HFFc6 (cell line): ENCODE data around the gene PREX1. TPM values are rescaled to one million over a fixed set of nuclear protein-coding genes. Genes with fewer than 3 reads are reported as not detected.

Source experiments
- DNase-seq: peaks from one replicate; pipeline ENCODE4 v3.0.0-alpha.2; 2018
- H3K27ac Mint-ChIP-seq: 2 replicates; pipeline ENCODE4 v1.8.0; 2020; ENCODE audit warnings: mild to moderate bottlenecking, mixed read lengths
- H3K27me3 Mint-ChIP-seq: 2 replicates; pipeline ENCODE4 v1.8.0; 2021; ENCODE audit warnings: mild to moderate bottlenecking, moderate library complexity, mixed read lengths; ENCODE audit not compliant: insufficient read depth
- H3K36me3 Mint-ChIP-seq: 2 replicates; pipeline ENCODE4 v1.8.0; 2021; ENCODE audit warnings: low read depth, mixed read lengths
- H3K4me1 Mint-ChIP-seq: 2 replicates; pipeline ENCODE4 v1.8.0; 2020; ENCODE audit warnings: low read depth, mixed read lengths
- H3K4me3 Mint-ChIP-seq: 2 replicates; pipeline ENCODE4 v1.8.0; 2020; ENCODE audit warnings: mild to moderate bottlenecking, moderate library complexity, mixed read lengths
- H3K9me3 Mint-ChIP-seq: 2 replicates; pipeline ENCODE4 v1.8.0; 2020; ENCODE audit warnings: mild to moderate bottlenecking, mixed read lengths
- total RNA-seq, 6 experiments: library from RNA; stranded (reverse); fragmentation: NEBNext Ultra II Directional; extraction: Animal tissue kit (Norgen Biotek cat#: 25700); gene quantifications; 2 replicates in 1 of 6; 3 replicates in 5 of 6; pipeline ENCODE4 v1.2.3, GENCODE V29; 2021
- TF ChIP-seq, protein P1 (sequence below): fragments of 200-600 bp; sonication (generic); IDR thresholded peaks from 2 replicates; pipeline ENCODE4 v1.5.0; 2021; ENCODE audit warnings: antibody characterized with exemption, mild to moderate bottlenecking

PREX1 gene
- total RNA-seq, 6 experiments from 2014 or later: 1.8 to 4.1 (median 2.8) TPM

DNA sequence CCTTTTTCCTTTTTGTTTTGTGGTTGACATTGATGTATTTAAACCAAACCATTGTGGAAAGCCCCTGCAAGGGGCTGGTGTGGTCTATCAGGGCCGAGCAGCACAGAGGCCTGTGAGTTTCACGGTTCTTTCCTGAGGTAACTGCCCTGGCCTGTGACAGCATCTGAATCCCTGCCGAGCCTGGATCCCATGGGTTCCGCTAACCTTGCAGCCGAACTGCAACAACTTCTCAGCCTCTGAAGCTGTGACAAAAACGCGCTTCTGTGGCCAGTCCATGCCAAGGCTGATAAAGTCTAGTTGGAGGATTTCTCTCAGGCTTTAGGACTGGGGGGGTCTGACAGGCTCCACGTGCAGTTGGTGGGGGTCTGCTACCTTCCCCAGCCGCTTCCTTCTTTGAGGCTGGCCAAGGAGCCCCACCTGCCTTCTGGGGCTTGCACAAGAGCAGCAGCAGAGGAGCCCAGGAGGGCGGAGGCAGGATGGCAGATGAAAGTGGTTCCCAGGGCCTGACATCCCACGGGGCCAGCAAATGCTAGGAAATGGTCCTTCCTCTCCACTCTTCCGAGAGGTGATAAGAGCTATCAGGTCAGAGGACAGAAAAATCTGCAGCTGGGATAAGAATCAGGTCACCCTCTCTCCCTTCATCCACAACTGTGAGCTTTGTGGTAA is 150.9 kb downstream of the PREX1 start:
- H3K27ac Mint-ChIP-seq: no peak overlapping the region
- H3K4me3 Mint-ChIP-seq: no peak overlapping the region
- no peaks in the 10 kb centered on the region for H3K4me1 Mint-ChIP-seq
- H3K36me3 Mint-ChIP-seq: no peaks in the 10 kb centered on the region
- no peaks in the 10 kb centered on the region for H3K9me3 Mint-ChIP-seq
- TF ChIP-seq, protein P1, sequence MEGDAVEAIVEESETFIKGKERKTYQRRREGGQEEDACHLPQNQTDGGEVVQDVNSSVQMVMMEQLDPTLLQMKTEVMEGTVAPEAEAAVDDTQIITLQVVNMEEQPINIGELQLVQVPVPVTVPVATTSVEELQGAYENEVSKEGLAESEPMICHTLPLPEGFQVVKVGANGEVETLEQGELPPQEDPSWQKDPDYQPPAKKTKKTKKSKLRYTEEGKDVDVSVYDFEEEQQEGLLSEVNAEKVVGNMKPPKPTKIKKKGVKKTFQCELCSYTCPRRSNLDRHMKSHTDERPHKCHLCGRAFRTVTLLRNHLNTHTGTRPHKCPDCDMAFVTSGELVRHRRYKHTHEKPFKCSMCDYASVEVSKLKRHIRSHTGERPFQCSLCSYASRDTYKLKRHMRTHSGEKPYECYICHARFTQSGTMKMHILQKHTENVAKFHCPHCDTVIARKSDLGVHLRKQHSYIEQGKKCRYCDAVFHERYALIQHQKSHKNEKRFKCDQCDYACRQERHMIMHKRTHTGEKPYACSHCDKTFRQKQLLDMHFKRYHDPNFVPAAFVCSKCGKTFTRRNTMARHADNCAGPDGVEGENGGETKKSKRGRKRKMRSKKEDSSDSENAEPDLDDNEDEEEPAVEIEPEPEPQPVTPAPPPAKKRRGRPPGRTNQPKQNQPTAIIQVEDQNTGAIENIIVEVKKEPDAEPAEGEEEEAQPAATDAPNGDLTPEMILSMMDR: no peak
- peaks cover 8% of the 10 kb centered on the region for H3K27me3 Mint-ChIP-seq
- DNase-seq: no peak

DNA sequence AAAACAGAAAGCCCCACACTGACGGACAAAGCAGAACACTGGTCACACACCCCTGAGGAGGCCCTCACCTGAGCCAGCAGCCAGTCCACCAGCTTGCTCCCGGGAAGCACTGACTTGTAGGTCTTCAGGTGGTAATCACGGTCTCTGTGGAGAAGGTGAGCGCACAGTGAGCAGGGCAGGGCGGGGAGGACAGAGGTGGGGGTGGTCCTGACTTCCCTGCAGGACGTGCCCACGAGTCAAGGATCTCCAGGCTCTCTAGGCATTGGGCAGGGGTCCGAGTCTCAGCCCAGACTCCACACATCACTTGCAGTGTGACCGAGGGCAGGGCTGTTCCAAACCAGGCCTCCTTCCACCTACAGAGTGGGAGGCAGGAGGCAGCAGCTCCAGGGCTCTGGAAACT is 151.7 kb downstream of the PREX1 start:
- H3K9me3 Mint-ChIP-seq: no peaks in the 10 kb centered on the region
- DNase-seq: no peak
- H3K27me3 Mint-ChIP-seq: peaks cover 8% of the 10 kb centered on the region
- H3K4me3 Mint-ChIP-seq: no peak overlapping the region
- no peak overlapping the region for H3K27ac Mint-ChIP-seq
- H3K4me1 Mint-ChIP-seq: no peaks in the 10 kb centered on the region
- TF ChIP-seq, protein P1: no peak
- H3K36me3 Mint-ChIP-seq: no peaks in the 10 kb centered on the region

DNA sequence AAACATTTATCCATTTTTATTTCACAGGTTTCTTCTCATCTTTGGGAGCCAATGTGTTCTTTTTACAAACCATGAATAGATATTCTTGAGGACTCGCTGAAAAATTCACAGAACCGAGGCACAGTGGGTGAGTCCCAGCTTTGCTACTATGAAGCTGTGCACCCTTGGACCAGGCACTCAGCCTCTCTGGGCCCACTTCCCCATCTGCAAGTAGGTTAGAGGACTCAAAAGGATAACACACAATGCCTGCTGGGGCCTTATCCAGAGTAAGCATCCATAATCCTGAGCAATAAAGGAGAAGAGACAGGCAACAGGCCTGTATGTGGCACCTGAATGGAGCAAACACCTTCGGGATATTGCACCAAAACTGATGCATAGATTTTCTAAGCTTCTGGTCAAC is 153.3 kb downstream of the PREX1 start:
- Mint-ChIP-seq H3K36me3 (no peaks in the 10 kb centered on the region), H3K4me1 (no peaks in the 10 kb centered on the region), H3K27ac (no peak overlapping the region), H3K27me3 (peaks cover 13% of the 10 kb centered on the region), H3K4me3 (no peak overlapping the region), H3K9me3 (no peaks in the 10 kb centered on the region)
- TF ChIP-seq, protein P1: no peak
- no peak for DNase-seq

DNA sequence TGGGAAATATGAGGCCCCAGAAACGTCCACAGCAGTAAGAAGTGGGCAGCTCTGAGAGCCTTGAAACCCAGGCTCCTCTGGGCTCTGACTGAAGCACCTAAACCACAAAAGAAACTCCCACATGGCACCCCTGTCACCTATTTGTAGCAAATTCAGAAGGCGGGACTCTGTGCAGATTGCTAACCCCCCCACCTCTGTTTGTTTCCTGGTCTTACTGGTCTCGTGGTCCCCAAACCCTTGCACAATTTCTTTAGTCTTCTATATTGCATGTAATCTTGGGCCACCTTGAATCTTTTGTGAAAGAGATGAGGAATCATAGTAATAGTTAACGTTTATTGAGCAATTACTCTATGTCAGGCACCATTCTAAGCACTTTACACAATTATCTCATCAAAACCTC is 154.3 kb downstream of the PREX1 start:
- no peaks in the 10 kb centered on the region for H3K36me3 Mint-ChIP-seq
- TF ChIP-seq, protein P1: no peak
- no peak overlapping the region for H3K4me3 Mint-ChIP-seq

DNA sequence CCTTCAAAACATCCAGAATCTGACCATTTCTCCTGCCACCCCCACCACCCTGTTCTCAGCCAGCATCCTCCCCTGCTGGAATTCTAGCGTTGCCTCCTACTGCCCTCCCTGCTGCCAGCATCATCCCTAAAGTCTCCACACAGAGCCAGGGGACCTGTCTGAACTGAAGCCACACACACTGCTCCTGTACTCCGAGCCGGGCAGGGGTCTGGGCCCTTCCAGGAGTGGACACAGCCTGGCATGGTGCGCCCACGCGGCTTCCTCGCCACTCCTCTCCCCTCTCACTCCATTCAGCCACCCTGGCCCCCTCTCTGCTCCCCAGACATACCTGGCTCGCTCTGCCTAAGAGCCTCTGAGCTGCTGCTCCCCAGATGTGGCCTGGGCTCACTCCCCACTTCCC is 155.5 kb downstream of the PREX1 start:
- DNase-seq: no peak
- Mint-ChIP-seq H3K4me1 (0 out of 2 replicates have a peak, but pooled peaks cover 4% of the 10 kb centered on the region), H3K27me3 (peaks cover 11% of the 10 kb centered on the region), H3K9me3 (no peaks in the 10 kb centered on the region), H3K36me3 (no peaks in the 10 kb centered on the region), H3K27ac (no peak overlapping the region), H3K4me3 (no peak overlapping the region)
- TF ChIP-seq, protein P1: no peak

More for the DNA sequence above, 154.3 kb downstream of the PREX1 start:
- no peak overlapping the region for H3K27ac Mint-ChIP-seq
- no peaks in the 10 kb centered on the region for H3K9me3 Mint-ChIP-seq
- DNase-seq: no peak
- no peaks in the 10 kb centered on the region for H3K4me1 Mint-ChIP-seq
- peaks cover 11% of the 10 kb centered on the region for H3K27me3 Mint-ChIP-seq
